Measurements from ENCODE around the gene AK9. TPM values are rescaled to one million over a fixed set of nuclear protein-coding genes. Genes with fewer than 3 reads are reported as not detected.

Gene AK9
- polyA plus RNA-seq, 2 of the 4 experiments (the other 2 are of a cell fraction): 2.2 to 4.7 TPM

- ChIA-PET CTCF (no interaction called here), POLR2A (no interaction called here)
- no peak overlapping the region for H3K4me2 ChIP-seq
- FAIRE-seq (no peak), DNase-seq (ENCODE audit: low read depth in 1 of 2, low spot score in 1 of 2) (no peak), ATAC-seq (no peak)
- TF ChIP-seq E2F6 (IDR thresholded peaks at IDR 0.05; ENCODE audit: borderline replicate concordance, low read depth) (no peak), ZC3H11A (IDR thresholded peaks at IDR 0.05) (no peak), CEBPB (IDR thresholded peaks at IDR 0.05) (no peak), JUNB (IDR thresholded peaks at IDR 0.05) (no peak), ELK1 (IDR thresholded peaks at IDR 0.05; ENCODE audit: low read depth, low read length) (no peak), ESRRA (IDR thresholded peaks at IDR 0.05; ENCODE audit: borderline replicate concordance, low read length) (no peak)
- no peaks in the 10 kb centered on the region for H3K9me3 ChIP-seq
- H3K4me3 ChIP-seq: no peak overlapping the region
- H3K4me1 ChIP-seq: no peaks in the 10 kb centered on the region
- no peak overlapping the region for H3K27ac ChIP-seq
- 100% methylated on average over 1 of the region's 1 CpG for WGBS (ENCODE audit: missing lambda C conversion rate)
These were observed 197.1 kb downstream of the AK9 start for GRCh38 chr6:109493865-109494264.

- CTCF ChIA-PET: interaction anchor here (1.0 kb wide), 1 partner anchor 50 kb away, joined by 3 read pairs; no protein-coding TSS in a partner anchor
- POLR2A ChIA-PET: no interaction called here
- no peak for FAIRE-seq
- H3K4me2 ChIP-seq: no peak overlapping the region
- no peaks in the 10 kb centered on the region for H3K4me1 ChIP-seq
- TF ChIP-seq NPAS2 (CRISPR knock-in tag; IDR thresholded peaks at IDR 0.05; ENCODE audit: borderline replicate concordance) (no peak), MAFK (IDR thresholded peaks at IDR 0.05; ENCODE audit: partially characterized antibody) (peak; percentile 17), CBX8 (IDR thresholded peaks at IDR 0.05) (no peak)
- no peak overlapping the region for H3K4me3 ChIP-seq
- peak in 1 of 2 experiments; percentile 47; a peak in 2 of 6 replicates for ATAC-seq
- H3K27ac ChIP-seq: no peak overlapping the region
- no peak for DNase-seq (ENCODE audit: low read depth in 1 of 2, low spot score in 1 of 2)
- 42% methylated on average over 5 of the region's 5 CpGs for WGBS (ENCODE audit: missing lambda C conversion rate)
- no peaks in the 10 kb centered on the region for H3K9me3 ChIP-seq
These were observed 199.6 kb downstream of the AK9 start for GRCh38 chr6:109491207-109491938.

GRCh38 chr6:109490713-109491112 is 200.3 kb downstream of the AK9 start:
- 41% methylated on average over 2 of the region's 2 CpGs for WGBS (ENCODE audit: missing lambda C conversion rate)
- no peaks in the 10 kb centered on the region for H3K9me3 ChIP-seq
- no peak overlapping the region for H3K4me2 ChIP-seq
- H3K4me3 ChIP-seq: no peak overlapping the region
- DNase-seq (ENCODE audit: low read depth in 1 of 2, low spot score in 1 of 2): no peak
- ChIA-PET CTCF (no interaction called here), POLR2A (no interaction called here)
- H3K4me1 ChIP-seq: 0 out of 3 replicates have a peak, but pooled peaks cover 7% of the 10 kb centered on the region
- no peak for FAIRE-seq
- TF ChIP-seq KDM1A (IDR thresholded peaks at IDR 0.05; ENCODE audit: low read depth) (no peak), HOXA7 (CRISPR knock-in tag; IDR thresholded peaks at IDR 0.05) (no peak), FOSL2 (IDR thresholded peaks at IDR 0.05) (no peak), FOSL2 (CRISPR knock-in tag; IDR thresholded peaks at IDR 0.05) (no peak), KDM5A (IDR thresholded peaks at IDR 0.05) (no peak), JUNB (IDR thresholded peaks at IDR 0.05) (no peak), NPAS2 (CRISPR knock-in tag; IDR thresholded peaks at IDR 0.05; ENCODE audit: borderline replicate concordance) (no peak), ZSCAN20 (CRISPR knock-in tag; IDR thresholded peaks at IDR 0.05) (no peak), CHD2 (IDR thresholded peaks at IDR 0.05; ENCODE audit: low read length, partially characterized antibody) (no peak), EHF (CRISPR knock-in tag; IDR thresholded peaks at IDR 0.05) (no peak), GATA3 (IDR thresholded peaks at IDR 0.05; ENCODE audit: borderline replicate concordance) (no peak), TFCP2L1 (CRISPR knock-in tag; IDR thresholded peaks at IDR 0.05) (no peak)
- no peak for ATAC-seq
- H3K27ac ChIP-seq: no peak overlapping the region

- Histone ChIP-seq H3K4me1 (0 out of 3 replicates have a peak, but pooled peaks cover 7% of the 10 kb centered on the region), H3K9me3 (no peaks in the 10 kb centered on the region), H3K4me3 (no peak overlapping the region), H3K4me2 (no peak overlapping the region), H3K27ac (no peak overlapping the region)
- POLR2A ChIA-PET: no interaction called here
- TF ChIP-seq HOXB5 (CRISPR knock-in tag; IDR thresholded peaks at IDR 0.05): no peak
- TF ChIP-seq FOSL2 (IDR thresholded peaks at IDR 0.05): no peak
- no peak for TF ChIP-seq FOSL2 (CRISPR knock-in tag; IDR thresholded peaks at IDR 0.05)
- TF ChIP-seq KDM5A (IDR thresholded peaks at IDR 0.05): no peak
- no peak for TF ChIP-seq POLR2AphosphoS2 (conservative IDR thresholded peaks at IDR 0.05; ENCODE audit: low read length)
- no peak for TF ChIP-seq NPAS2 (CRISPR knock-in tag; IDR thresholded peaks at IDR 0.05; ENCODE audit: borderline replicate concordance)
- no peak for TF ChIP-seq HDAC2 (IDR thresholded peaks at IDR 0.05)
- TF ChIP-seq TFCP2L1 (CRISPR knock-in tag; IDR thresholded peaks at IDR 0.05): no peak
- no peak for TF ChIP-seq RCOR1 (IDR thresholded peaks at IDR 0.05; ENCODE audit: low read depth, low read length)
- TF ChIP-seq ESRRA (IDR thresholded peaks at IDR 0.05; ENCODE audit: borderline replicate concordance, low read length): no peak
- no peak for TF ChIP-seq ZSCAN20 (CRISPR knock-in tag; IDR thresholded peaks at IDR 0.05)
- TF ChIP-seq CBX8 (IDR thresholded peaks at IDR 0.05): no peak
- no peak for TF ChIP-seq CEBPB (IDR thresholded peaks at IDR 0.05)
- ATAC-seq: no peak
- CTCF ChIA-PET: no interaction called here
- no peak for DNase-seq (ENCODE audit: low read depth in 1 of 2, low spot score in 1 of 2)
- no peak for FAIRE-seq
These were observed 203.0 kb downstream of the AK9 start for GRCh38 chr6:109488001-109488400.

Data from A549 (cell line).